Measurements from ENCODE around the gene MAP2K5.

Gene MAP2K5

DNA sequence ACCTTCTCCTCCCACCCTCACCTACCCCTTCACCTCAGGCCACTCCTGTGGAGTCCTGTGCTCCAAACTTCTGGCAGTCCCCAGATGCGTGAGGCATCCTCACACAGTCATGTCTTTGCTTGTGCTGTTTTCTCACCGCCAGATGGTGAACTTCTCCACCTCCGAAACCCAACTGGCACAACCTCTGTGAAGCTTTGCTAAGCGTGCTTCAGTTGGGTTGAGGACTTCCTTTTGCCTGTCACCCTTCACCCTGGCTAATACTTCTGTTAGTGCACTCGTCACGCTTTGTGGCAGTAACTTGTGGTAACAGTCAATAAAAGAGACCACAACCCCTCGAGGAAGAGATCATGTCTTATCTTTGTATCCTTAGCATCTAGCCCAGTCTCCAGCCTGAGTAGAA is 240.8 kb downstream of the MAP2K5 start:
- peak in 2 of 3 experiments; percentile 6 to 10 for DNase-seq (ENCODE audit: low read depth in 3 of 3)

DNA sequence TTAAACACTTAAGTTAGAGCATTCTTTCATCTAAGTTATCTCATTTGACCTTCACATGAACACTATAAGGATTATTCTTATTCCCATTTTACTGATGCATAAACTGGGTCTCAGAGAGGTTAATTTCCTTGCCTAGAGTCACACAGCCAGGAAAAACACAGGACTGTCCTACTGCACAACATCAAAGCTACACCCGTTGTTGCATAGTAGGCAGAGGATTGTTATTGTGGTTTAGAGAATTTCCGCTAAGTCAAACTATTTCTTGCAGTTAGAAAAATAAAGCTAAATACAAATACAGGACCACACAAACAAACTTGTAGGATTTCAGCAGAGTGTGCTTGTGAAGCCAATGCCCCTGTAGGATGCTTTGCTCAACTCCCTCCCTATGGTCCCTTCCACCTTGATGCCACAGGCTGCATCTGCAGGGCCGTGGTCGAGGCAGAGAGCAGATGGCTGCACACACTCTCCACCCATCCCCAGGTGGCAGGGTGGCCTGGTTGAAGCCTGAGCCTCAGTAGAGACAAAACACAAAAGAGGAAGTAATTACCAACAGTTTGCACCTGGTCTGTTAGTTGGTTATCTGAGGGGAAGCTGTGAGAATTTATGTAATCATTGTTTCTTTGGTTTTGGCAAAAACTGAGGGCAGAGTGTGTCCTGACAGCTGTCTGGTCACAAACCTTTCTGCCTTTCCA is 241.7 kb downstream of the MAP2K5 start:
- DNase-seq (ENCODE audit: low read depth in 3 of 3) = no peak

DNA sequence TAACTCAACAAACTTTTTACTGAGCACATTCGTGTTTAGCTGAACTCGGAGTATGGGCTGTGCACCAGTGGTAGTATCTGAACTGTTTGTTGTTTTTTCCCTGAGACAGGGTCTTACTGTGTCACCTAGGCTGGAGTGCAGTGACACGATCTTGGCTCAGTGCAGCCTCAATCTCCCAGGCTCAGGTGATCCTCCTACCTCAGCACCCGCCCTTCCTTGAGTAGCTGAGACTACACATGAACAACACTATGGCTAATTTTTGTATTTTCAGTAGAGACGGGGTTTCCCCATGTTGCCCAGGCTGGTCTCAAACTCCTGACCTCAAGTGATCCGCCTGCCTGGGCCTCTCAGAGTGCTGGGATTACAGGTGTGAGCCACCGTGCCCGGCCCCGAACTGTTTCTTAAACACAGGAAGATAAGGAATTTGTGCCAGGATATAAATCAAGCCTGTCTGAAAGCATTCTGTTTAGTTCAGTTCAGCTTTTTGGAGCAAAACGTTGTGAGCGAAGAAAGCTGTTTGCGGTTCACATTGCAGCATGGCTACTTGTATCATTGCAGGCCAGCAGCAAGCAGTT is 242.4 kb downstream of the MAP2K5 start:
- no peak for DNase-seq (ENCODE audit: low read depth in 3 of 3)

DNA sequence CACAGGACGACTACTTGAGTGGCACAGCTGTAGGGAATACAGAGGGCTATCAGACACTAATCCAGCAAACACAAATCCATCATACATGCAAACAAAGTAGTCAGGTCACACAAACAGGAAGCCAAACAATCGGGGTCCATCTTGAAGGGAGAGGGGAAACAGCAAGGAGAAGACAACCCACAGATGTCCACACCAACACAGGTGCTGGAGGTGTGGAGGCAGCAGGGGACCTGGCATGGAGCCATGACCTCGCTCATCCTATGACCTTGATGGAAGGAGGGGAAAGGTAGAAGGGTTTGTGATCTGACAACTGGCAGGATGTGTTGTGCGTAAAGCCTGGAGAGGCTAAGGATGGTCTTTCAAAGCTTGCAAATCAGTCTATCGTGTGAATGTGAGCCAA is 242.9 kb downstream of the MAP2K5 start:
- no peak for DNase-seq (ENCODE audit: low read depth in 3 of 3)

DNA sequence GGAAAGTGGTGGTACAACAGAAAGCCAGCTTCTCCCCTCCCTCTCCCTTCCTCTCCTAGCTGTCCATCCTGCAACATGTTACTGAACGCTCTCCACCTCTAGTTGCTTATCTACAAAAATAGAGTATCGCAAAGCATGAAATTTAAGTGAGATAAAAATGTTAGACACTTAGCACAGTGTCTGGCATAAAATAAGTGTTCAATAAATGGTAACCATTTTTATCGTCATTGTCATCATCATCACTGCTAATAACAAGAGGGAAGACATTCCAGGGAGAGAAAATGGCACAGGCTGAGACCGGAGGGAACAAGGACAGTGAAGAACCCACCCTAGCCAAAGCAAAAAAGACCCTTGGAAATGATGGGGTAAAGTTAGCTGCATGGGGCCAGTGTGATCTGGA is 244.1 kb downstream of the MAP2K5 start:
- no peak for DNase-seq (ENCODE audit: low read depth in 3 of 3)

DNA sequence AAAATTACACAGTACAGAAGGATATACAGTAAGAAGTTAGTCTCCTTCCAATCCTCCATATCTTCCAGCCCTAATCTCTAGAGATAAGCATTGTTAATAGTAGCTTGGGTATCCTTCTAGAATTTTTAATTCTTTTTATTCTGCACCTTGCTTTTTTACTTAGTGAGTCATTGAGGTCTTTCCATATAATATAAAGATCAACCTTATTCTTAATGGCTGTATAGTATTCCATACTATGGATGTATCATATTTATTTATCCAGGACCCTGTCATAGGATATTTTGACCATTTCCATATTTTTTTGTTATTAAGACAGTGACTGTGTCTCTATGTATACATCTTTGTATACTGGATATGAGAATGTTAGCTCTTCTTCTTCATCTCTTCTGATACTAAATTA is 246.5 kb downstream of the MAP2K5 start:
- DNase-seq (ENCODE audit: low read depth in 3 of 3) = no peak

DNA sequence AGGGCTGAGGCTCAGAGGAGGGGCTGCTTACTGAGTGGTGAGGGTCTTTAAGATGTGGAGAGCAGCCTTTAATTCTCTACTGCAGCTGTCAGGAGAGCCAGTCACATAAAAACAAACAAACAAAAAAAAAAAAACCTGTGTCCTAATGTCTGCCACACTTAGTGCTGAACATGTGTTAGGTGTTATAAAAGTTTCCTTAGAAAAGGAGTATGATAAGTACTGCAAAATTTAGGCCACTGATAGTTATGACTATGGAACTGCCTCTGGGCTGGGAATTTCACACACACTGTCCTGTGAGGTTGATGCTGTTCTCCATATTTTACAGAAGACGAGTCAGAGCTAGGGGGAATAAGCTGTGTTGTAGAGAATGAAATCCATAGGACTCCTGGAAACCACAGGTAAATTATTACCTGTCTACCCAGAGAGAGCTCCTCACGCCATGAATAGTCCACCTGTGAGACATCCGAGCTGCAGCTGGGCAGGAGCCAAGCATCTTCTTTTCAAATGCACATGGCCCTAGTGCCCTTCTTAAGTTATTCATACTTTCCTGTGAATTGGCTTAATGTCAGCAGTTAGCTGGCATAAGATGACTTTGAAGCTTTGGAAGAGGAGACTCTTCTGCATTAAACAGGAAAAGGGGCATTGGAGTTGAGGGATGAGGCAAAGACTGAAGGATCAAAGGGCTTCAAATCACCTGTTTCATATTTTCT is 248.3 kb downstream of the MAP2K5 start:
- no peak for DNase-seq (ENCODE audit: low read depth in 3 of 3)

DNA sequence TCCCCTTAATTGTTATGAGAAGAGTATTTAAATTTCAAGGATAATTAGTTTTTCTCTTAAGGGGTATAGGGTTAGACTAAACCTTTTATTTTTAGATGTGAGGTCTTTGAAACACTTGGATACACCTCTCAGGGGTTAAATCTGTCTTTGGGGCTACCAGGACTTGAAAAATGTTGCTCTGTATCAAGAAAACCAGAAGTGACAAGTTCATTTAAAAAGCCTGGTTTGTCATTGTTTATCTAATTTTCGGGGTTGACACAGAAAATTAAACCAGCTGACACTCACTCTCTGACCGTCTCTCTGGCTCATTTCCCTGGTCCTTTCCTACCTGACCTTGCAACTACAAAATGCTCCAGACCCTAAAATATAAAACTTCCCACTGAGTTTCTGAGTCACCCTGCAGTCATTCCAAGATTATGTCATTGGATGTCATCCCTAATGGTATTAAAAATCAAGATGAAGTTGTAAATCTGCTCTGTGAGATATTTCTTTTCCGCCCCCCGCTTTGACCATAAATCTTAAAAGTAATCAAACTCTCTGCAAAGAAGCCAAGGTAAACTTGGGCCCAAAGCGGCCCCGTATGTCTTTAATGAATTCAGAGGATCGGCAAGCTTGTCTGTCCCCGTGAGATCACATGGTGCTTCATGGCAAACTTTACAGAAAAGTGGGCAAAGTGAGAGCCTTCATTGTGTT is 249.9 kb downstream of the MAP2K5 start:
- DNase-seq (ENCODE audit: low read depth in 3 of 3) = no peak

DNA sequence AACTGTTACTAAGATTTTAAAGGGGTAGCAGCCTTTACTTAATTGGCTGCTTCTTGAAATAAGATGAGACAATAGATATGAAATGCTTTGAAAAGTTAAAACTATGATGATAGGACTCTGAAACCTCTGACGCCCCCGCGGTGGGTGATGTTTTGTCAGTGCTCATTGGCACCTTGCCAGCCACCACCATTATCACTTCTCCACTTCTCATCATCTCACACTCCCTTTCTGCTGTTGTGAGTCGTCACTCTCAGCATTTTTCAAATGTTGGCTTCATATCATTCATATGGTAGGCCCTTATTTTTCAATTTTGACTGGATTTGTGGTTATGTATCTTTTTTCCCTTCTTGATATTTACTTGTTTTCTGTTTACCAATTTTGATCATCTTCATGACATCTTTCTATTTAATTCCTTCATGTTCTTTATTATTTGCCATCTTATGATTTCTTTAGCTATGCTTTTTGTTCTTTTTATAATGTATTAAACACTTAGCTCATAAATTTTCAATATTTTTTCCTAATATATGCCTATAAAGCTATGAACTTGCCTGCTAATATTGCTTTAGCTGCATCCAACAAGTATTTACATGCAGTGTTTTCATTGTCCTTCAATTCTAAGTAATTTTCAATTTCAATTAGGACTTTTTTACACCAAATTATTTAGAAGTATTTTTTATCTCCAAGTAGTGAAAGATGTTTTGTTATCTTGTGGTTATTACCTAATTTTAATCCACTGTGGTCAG is 252.5 kb downstream of the MAP2K5 start:
- DNase-seq (ENCODE audit: low read depth in 3 of 3) = peak in 1 of 3 experiments; percentile 43

DNA sequence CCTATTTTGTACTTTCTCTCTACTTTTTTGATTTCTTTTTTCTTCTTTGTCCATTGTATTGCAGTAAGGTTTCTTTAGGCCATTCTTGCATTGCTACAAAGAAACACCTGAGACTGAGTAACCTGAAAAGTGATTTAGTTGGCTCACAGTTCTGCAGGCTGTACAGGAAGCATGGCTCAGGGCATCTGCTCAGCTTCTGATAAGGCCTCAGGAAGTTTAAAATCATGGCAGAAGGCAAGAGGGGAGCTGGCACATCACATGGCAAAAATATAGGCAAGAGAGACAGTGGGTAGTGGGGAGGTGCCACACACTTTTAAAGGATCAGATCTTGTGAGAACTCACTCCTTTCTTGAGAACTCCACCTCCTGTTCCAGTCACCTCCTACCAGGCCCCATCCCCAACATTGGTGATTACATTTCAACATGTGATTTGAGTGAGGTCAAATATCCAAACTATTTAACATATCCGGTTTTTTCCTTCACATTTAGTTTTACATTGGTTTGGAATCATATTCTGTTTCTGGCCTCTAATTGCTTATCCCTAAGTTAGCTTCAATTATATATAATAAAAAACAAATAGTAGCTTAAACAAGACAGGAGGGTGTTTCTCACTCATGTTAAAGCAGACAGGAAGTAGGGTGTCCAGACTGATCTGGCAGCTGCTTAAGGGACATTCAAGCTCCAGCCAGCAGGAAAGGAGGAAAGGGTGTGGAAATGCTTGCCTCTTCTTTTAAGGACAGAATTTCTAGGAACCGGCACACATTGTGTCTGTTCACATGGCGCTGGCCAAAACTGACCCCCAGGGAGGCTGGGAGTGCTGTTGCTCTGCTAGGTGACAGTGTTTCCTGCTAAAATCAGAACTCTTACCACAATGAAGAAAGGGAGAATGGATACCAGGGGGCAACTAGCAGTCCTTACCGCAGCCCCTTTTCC is 254.0 kb downstream of the MAP2K5 start:
- DNase-seq (ENCODE audit: low read depth in 3 of 3) = no peak

DNA sequence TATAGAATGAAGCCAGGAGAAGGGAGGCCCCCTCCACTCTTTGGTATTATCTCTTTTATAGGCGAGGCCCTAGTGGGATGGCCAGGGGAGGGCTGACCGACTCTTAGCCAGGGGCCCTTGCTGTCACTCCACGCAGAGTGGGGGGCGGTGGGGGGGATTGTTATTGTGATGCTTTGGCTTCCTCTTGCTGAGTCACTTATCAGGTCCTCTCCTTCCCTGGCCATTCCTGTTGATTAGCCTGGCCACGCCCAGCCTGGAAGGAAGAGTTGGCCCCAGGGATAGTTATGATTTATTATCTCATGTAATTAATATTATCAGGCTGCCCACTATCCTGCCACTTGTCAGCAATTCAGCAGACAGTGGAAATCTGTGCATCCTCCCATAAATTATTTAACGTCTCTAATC is 257.3 kb downstream of the MAP2K5 start:
- no peak for DNase-seq (ENCODE audit: low read depth in 3 of 3)

DNA sequence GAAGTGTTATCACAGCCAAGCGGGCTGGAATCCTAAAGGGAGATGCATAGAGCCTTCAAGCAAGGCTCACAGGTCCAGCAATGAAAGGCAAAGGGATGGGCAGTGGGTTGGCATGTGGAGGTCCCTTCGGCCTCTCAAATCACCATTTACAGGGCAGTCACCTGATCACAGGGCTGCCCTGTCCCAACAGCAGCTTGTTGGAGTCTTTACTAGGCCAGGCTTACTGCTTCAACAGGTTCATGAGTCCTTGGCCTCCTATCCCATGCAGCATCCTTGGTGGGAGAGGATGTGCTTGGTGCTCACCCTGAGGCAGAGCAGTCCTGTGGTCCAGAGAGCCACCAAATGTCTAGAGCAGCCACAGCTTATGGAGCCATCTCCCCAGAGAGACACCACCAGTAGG is 258.6 kb downstream of the MAP2K5 start:
- DNase-seq (ENCODE audit: low read depth in 3 of 3) = no peak

DNA sequence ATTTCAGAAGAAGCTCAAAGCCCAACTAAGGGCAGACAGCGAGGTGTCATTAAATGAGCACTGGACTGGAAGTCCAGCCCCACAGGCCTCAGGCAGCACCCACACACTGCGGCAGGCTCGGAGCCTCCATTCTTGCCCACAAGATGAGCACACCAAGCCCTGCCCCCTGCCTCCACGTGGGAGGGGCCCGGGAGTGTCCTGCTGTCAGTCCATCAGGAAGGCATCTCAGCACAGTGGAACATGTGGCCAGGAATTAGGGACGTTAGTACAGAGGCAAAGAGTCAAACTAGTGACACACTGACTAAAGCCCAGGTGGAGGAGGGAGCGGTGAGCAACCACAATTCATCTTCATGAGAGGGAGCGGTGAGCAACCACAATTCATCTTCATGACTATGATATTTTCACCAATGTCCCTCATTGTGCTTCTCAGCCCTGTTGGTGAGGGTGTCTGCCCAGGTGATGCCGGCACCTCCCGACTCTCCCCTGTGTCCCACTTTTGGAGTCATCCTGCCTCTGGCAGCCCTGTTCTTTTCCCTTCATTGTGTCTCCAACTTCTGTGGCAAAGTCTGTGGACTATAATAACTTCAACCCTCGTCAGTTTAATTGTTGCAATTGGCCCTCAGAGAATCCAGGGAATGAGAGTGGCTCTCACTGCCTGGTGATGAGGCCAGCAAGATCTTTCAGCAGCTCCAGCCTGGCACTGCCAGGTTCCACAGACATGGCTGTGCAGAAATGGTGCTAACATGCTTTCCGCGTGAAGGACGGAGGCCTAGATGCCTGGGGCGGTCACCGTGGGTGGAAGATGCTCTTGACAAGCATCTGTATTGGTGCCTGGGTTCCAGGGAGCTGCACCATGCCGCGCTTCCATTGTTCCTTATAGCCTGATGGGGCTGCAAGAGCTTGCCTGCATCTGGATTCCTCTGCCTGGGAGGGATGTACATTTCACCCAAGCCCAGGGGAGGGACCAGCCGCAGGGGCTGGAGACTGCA is 259.7 kb downstream of the MAP2K5 start:
- DNase-seq (ENCODE audit: low read depth in 3 of 3) = no peak

DNA sequence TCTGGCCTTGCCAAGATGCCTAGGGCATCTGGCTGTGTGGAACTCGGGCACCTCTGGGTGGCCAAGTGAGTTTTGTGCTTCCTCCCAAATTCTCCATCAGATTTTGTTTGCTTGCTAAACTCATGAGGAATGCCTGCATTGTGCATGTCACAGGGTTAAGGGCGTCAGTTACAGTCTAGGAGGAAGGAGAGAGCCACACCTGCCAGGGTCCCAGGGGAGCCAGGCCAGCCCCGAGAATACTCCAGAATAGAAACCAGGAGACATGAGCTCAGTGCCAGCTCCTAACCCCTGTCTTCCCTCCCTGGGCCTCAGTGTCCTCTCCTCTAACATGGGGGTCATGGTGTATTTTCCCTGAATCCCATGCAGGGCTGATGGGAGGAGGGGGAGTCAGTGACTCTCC is 260.8 kb downstream of the MAP2K5 start:
- no peak for DNase-seq (ENCODE audit: low read depth in 3 of 3)

DNA sequence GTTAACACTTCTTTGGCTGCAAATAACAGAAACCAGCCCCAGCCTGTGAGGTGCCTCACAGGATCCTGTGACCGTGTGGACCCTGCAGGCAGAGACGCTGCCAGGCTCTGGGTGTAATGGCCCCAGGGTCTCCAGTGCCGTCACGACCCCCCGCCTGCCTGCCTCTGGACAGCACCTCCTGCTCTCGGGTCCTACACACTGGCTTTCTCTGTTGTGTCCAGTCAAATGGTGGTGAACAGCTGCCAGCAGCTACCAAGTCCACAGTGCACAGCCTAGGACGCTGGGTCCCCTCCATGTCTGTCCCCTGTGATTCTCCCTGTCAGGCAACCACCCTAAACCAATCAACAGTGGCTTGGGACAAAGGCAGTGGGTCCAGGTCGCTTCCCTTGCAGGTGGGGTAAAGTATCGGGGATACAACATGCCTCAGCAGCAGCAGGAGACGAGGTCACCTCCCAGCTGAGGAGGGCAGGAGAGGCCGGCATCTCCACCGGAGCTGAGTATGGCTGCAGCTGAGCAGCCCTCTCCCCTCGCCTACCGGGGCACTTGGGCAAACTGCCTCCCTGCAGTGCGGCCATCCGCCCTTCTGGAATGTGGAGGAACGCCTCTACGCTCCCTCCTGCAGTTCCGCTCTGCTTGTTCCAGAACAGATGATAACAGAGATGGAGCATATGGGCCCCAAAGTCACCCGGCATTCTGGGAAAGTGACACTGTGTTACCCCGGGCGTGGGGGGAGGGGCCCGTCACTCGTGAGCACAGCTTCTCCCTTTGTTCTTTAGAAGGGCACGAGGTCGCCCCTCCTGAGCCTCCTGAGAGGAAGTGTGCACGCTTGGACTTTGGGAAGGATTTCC is 261.7 kb downstream of the MAP2K5 start:
- DNase-seq (ENCODE audit: low read depth in 3 of 3) = no peak

DNA sequence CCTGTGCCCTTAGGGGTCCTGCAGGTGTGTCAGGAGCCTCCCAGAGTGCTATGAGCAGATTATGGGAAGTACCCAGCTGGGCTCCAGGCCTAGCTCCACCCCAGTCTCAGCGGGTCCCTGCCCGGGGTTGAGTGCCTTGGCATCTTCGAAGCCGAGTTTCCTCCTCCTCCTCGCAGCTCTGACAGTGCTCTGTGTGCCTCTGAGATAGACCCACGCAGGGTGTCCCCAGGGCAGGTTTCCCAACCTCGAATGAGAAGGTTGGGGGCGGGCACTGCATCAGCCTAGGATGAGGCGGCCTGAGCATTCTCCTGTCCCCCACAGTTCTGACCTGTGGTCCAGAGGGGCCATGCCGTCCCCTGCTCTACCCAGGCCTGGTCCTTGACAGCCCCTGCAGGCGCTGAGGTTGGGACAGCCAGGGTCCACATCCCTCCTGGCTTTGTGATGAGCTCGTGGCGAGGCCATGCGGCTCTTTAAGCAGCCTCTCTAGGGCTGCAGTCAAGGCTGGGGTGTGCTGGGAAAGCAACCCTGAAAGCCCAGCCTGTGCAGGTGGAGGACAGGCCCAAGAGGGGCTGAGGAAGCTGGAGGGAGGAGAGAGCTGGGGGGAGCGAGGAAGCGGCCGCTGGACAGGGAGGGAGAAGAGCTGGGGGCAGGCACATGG is 262.6 kb downstream of the MAP2K5 start:
- no peak for DNase-seq (ENCODE audit: low read depth in 3 of 3)

DNA sequence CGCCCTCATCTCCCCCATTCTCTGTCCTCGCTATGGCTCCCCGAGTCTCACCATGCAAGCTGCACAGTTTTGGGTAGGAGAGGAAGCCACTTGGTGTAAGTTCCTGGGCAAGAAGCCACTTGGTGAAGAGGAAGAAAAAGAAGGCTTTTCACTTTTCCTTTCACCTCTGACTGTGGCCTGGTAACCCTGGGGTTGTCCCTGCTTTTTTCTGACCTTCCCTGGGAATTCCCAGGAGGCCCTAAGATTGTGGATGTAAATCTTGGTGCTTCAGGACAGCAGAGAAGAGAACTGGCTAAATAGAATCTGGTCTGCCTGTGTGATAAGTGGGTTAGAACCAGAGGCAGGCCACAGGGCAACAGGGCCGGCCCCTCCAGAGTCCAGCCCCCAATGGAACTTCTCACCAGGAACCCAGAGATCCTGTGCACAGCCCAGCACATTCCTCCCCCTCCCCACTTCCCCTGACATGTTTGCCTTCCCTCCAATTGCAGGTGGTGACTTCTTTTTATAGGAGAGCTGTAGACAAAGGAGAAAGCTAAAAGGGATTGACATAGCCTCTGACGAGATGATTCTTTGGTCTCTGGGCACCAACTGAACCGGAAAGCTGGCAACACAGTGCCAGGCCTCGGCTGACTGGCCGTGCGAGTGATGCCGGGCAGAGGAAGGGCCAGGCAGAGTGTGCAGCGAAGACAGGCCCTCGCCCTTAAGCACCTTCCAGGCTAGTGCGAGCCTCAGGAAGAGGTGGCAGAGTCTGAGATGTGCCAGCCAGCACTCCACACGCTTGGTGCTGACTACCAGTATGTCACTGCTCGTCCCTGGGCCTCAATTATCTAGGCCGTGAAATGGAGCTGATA is 263.4 kb downstream of the MAP2K5 start:
- DNase-seq (ENCODE audit: low read depth in 3 of 3) = no peak
